SK-N-SH treated with all-trans-retinoic acid at 6 μM for 48 hours (cell line): Measurements from ENCODE around the gene ARMC7.

Experiments used
- ATAC-seq: fragments of 200-7000 bp; cut with Tn5 transposase; 3 replicates; pipeline ENCODE4 v1.9.1; 2020; ENCODE audit warnings: mild to moderate bottlenecking, moderate library complexity
- ARNTL ChIP-seq: fragments of 450-650 bp; formaldehyde crosslinking; IDR thresholded peaks from 2 replicates; pipeline ENCODE4 v1.5.0; 2020; ENCODE audit warnings: low read depth, mild to moderate bottlenecking, moderate library complexity, borderline replicate concordance
- BACH2 ChIP-seq: fragments of 250-450 bp; sonication (Bioruptor Pico); IDR thresholded peaks from 2 replicates; pipeline ENCODE4 v1.9.0; 2021; ENCODE audit warnings: mild to moderate bottlenecking, borderline replicate concordance
- CREB5 ChIP-seq: fragments of 250-450 bp; sonication (Bioruptor Pico); IDR thresholded peaks from 2 replicates; pipeline ENCODE4 v1.5.1; 2020; ENCODE audit warnings: low read depth, mild to moderate bottlenecking, moderate library complexity
- CSDC2 ChIP-seq: fragments of 250-450 bp; sonication (Bioruptor Pico); IDR thresholded peaks from 2 replicates; pipeline ENCODE4 v1.5.0; 2020; ENCODE audit warnings: mild to moderate bottlenecking, moderate library complexity
- CSRNP3 ChIP-seq: fragments of 250-450 bp; sonication (Bioruptor Pico); IDR thresholded peaks from 2 replicates; pipeline ENCODE4 v1.5.1; 2021; ENCODE audit warnings: mild to moderate bottlenecking, moderate library complexity
- GLIS3 ChIP-seq: fragments of 250-450 bp; sonication (Bioruptor Pico); IDR thresholded peaks from 2 replicates; pipeline ENCODE4 v1.5.0; 2020; ENCODE audit warnings: mild to moderate bottlenecking, moderate library complexity
- ISL1 ChIP-seq: fragments of 250-450 bp; sonication (Bioruptor Pico); IDR thresholded peaks from 2 replicates; pipeline ENCODE4 v2.1.2; 2022; ENCODE audit warnings: mild to moderate bottlenecking, moderate library complexity
- OSR1 ChIP-seq: fragments of 250-450 bp; sonication (Bioruptor Pico); IDR thresholded peaks from 2 replicates; pipeline ENCODE4 v1.8.0; 2022; ENCODE audit warnings: moderate library complexity, mild to moderate bottlenecking, inconsistent platforms
- PATZ1 ChIP-seq: fragments of 250-450 bp; sonication (Bioruptor Pico); IDR thresholded peaks from 2 replicates; pipeline ENCODE4 v1.8.0; 2020; ENCODE audit warnings: mild to moderate bottlenecking, moderate library complexity, borderline replicate concordance
- POU6F1 ChIP-seq: fragments of 250-450 bp; sonication (Bioruptor Pico); IDR thresholded peaks from 2 replicates; pipeline ENCODE4 v1.8.0; 2021; ENCODE audit warnings: low read depth, mild to moderate bottlenecking, moderate library complexity, borderline replicate concordance
- SNAI2 ChIP-seq: fragments of 250-450 bp; sonication (Bioruptor Pico); IDR thresholded peaks from 2 replicates; pipeline ENCODE4 v1.5.0; 2020; ENCODE audit warnings: mild to moderate bottlenecking, moderate library complexity
- TCF4 ChIP-seq: fragments of 250-450 bp; sonication (Bioruptor Pico); IDR thresholded peaks from 2 replicates; pipeline ENCODE4 v1.8.0; 2021; ENCODE audit warnings: mild to moderate bottlenecking, moderate library complexity, borderline replicate concordance
- TOX ChIP-seq: fragments of 250-450 bp; sonication (Bioruptor Pico); IDR thresholded peaks from 2 replicates; pipeline ENCODE4 v1.8.0; 2021; ENCODE audit warnings: mild to moderate bottlenecking, moderate library complexity, borderline replicate concordance
- TSHZ2 ChIP-seq: fragments of 250-450 bp; sonication (Bioruptor Pico); IDR thresholded peaks from 2 replicates; pipeline ENCODE4 v1.5.0; 2020; ENCODE audit warnings: mild to moderate bottlenecking, moderate library complexity
- ZC3H10 ChIP-seq: fragments of 250-450 bp; sonication (Bioruptor Pico); IDR thresholded peaks from 2 replicates; pipeline ENCODE4 v1.5.1; 2021; ENCODE audit warnings: mild to moderate bottlenecking, moderate library complexity
- ZFP3 ChIP-seq: fragments of 250-450 bp; sonication (Bioruptor Pico); IDR thresholded peaks from 2 replicates; pipeline ENCODE4 v1.5.0; 2020; ENCODE audit warnings: mild to moderate bottlenecking, moderate library complexity
- ZFP30 ChIP-seq: fragments of 450-650 bp; formaldehyde crosslinking; IDR thresholded peaks from 2 replicates; pipeline ENCODE4 v1.5.0; 2022; ENCODE audit warnings: mild to moderate bottlenecking, moderate library complexity
- ZNF565 ChIP-seq: fragments of 450-650 bp; formaldehyde crosslinking; conservative IDR thresholded peaks from 2 replicates; pipeline ENCODE4 v1.5.0; 2020; ENCODE audit warnings: low read depth, mild to moderate bottlenecking, moderate library complexity
- ZNF8 ChIP-seq: fragments of 450-650 bp; formaldehyde crosslinking; IDR thresholded peaks from 2 replicates; pipeline ENCODE4 v1.5.0; 2020; ENCODE audit warnings: mild to moderate bottlenecking, moderate library complexity

Gene ARMC7

GRCh38 chr17:75073618-75074047 lies 36.1 kb upstream of the ARMC7 start:
- TF ChIP-seq OSR1 (CRISPR knock-in tag) (no peak), CSRNP3 (CRISPR knock-in tag) (no peak), CREB5 (CRISPR knock-in tag) (no peak), ARNTL (no peak), BACH2 (CRISPR knock-in tag) (no peak), ZNF565 (CRISPR knock-in tag) (no peak), TOX (CRISPR knock-in tag) (no peak), PATZ1 (CRISPR knock-in tag) (no peak), POU6F1 (CRISPR knock-in tag) (no peak), ZFP30 (CRISPR knock-in tag) (no peak), GLIS3 (CRISPR knock-in tag) (no peak)
- TF ChIP-seq, all 23 proteins: peak for 0
- no peak for ATAC-seq

- TF ChIP-seq CREB5 (CRISPR knock-in tag) (no peak), CSDC2 (CRISPR knock-in tag) (no peak), ISL1 (CRISPR knock-in tag) (no peak), PATZ1 (CRISPR knock-in tag) (no peak), CSRNP3 (CRISPR knock-in tag) (no peak), GLIS3 (CRISPR knock-in tag) (no peak), ZC3H10 (CRISPR knock-in tag) (no peak), ARNTL (no peak), ZFP3 (no peak), ZNF565 (CRISPR knock-in tag) (no peak), TSHZ2 (CRISPR knock-in tag) (no peak), SNAI2 (no peak), TOX (CRISPR knock-in tag) (no peak), TCF4 (CRISPR knock-in tag) (no peak), ZNF8 (no peak)
- TF ChIP-seq, all 23 proteins: peak for 0
- no peak for ATAC-seq
These were observed 35.2 kb upstream of the ARMC7 start for GRCh38 chr17:75074532-75074931.
